Vagina (tissue), 2 donors: Measurements from ENCODE around the gene DIAPH2. TPM values are rescaled to one million over a fixed set of nuclear protein-coding genes. Genes with fewer than 3 reads are reported as not detected.

Experiments
- DNase-seq, 2 donors: peaks; one replicate each; pipeline ENCODE4 v3.0.0-alpha.2; 2017; ENCODE audit errors: extremely low spot score in 2 of 2
- H3K27ac ChIP-seq: fragments of 200-600 bp; sonication (generic); one replicate; pipeline ENCODE4 v1.5.1; 2019
- H3K27me3 ChIP-seq: fragments of 200-600 bp; sonication (generic); one replicate; pipeline ENCODE4 v1.5.1; 2019
- H3K36me3 ChIP-seq, 2 donors: fragments of 200-600 bp; sonication (generic); one replicate each; pipeline ENCODE4 v1.5.1; 2017 to 2019
- H3K4me1 ChIP-seq: fragments of 200-600 bp; sonication (generic); one replicate; pipeline ENCODE4 v1.5.1; 2019
- H3K4me3 ChIP-seq, 2 donors: fragments of 200-600 bp; sonication (generic); 1 replicate in 1 of 2; 2 replicates in 1 of 2; pipeline ENCODE4 v1.5.1; 2016 to 2019
- H3K9me3 ChIP-seq: fragments of 200-600 bp; sonication (generic); one replicate; pipeline ENCODE4 v1.5.1; 2019
- CTCF ChIP-seq, 3 experiments: fragments of 450-650 bp in 2 of 3; fragments of 200-600 bp in 1 of 3; sonication (generic) in 1 of 3; IDR thresholded peaks; one replicate each; pipeline ENCODE4 v1.5.1; 2017 to 2019; ENCODE audit warnings: antibody characterized with exemption in 3 of 3, mild to moderate bottlenecking in 2 of 3, moderate library complexity in 2 of 3
- POLR2A ChIP-seq, 2 donors: fragments of 450-650 bp; IDR thresholded peaks; one replicate each; pipeline ENCODE4 v1.6.1; 2017; ENCODE audit warnings: antibody characterized with exemption in 2 of 2, mild to moderate bottlenecking in 2 of 2, moderate library complexity in 2 of 2
- POLR2AphosphoS5 ChIP-seq, 2 donors: sonication (generic); formaldehyde crosslinking; IDR thresholded peaks; one replicate each; pipeline ENCODE4 v1.9.0; 2017; ENCODE audit warnings: antibody characterized with exemption in 2 of 2, mild to moderate bottlenecking in 2 of 2, low read depth in 1 of 2; ENCODE audit not compliant: insufficient read depth in 1 of 2
- intact Hi-C: fragments of 100-400 bp; cut with DNase I; formaldehyde crosslinking; loops from one replicate; pipeline ENCODE4 v1.15.1; 2023
- total RNA-seq: library from RNA; depleted of rRNA; stranded (reverse); fragments of >200 nt; gene quantifications from one replicate; pipeline ENCODE4 v1.2.3, GENCODE V29; 2016

Gene DIAPH2
- total RNA-seq, 1 donor from 2014 or later, result 38.8 TPM

DNA sequence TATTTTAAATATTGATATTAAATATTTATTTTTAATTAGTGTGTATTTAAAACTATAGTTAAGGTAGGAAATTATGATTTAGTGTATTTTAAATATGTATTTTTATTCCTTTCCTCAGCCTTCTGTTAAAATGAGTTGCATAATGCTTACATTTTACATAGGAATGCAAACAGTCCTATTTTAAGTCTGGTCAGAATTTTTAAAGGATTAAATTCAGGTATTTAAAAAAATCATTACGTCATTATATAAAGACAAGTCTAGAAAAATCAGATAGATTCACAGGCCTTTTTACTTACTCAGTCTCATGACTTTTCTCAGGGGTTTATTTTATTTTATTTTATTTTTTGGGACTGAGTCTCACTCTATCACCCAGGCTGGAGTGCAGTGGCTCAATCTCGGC is 148.7 kb downstream of the DIAPH2 start:
- Histone ChIP-seq H3K27me3 (no peaks in the 10 kb centered on the region), H3K4me3 (no peak overlapping the region), H3K27ac (no peak overlapping the region), H3K9me3 (no peaks in the 10 kb centered on the region), H3K4me1 (no peaks in the 10 kb centered on the region), H3K36me3 (no peaks in the 10 kb centered on the region)
- DNase-seq, result no peak
- intact Hi-C loops, result no loop called here
- no peak for TF ChIP-seq POLR2A (IDR thresholded peaks at IDR 0.05)

DNA sequence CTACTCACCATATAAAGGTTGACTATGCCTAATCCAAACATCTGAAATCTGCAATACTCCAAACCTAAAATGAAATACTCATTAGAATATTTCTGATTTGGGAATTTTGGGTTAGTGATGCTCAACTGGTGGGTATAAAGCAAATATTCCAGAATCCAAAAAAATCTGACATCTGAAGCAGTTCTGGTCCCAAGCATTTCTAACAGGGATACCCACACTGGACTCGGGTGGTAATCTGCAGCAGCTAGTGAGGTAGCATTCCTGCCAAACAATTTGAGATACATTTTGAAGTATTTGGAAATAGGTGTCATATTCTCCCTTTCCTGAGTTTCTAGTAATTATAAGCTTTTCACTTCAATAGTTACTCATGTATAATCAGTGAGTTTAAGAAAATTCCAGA is 149.5 kb downstream of the DIAPH2 start:
- intact Hi-C loops, result no loop called here
- no peaks in the 10 kb centered on the region for H3K36me3 ChIP-seq
- H3K9me3 ChIP-seq, result no peaks in the 10 kb centered on the region
- no peak overlapping the region for H3K27ac ChIP-seq
- H3K4me1 ChIP-seq, result no peaks in the 10 kb centered on the region
- TF ChIP-seq CTCF (IDR thresholded peaks at IDR 0.05), result no peak
- TF ChIP-seq POLR2AphosphoS5 (IDR thresholded peaks at IDR 0.05; ENCODE audit: insufficient read depth in 1 of 2, low read depth in 1 of 2), result no peak
- TF ChIP-seq POLR2A (IDR thresholded peaks at IDR 0.05), result no peak
- no peaks in the 10 kb centered on the region for H3K27me3 ChIP-seq
- H3K4me3 ChIP-seq, result no peak overlapping the region
- DNase-seq, result no peak

- Histone ChIP-seq H3K9me3 (no peaks in the 10 kb centered on the region), H3K27ac (no peak overlapping the region), H3K4me3 (no peak overlapping the region), H3K36me3 (no peaks in the 10 kb centered on the region), H3K4me1 (no peaks in the 10 kb centered on the region), H3K27me3 (no peaks in the 10 kb centered on the region)
- DNase-seq, result no peak
- intact Hi-C loops, result no loop called here
- TF ChIP-seq POLR2A (IDR thresholded peaks at IDR 0.05) (no peak), CTCF (IDR thresholded peaks at IDR 0.05) (no peak), POLR2AphosphoS5 (IDR thresholded peaks at IDR 0.05; ENCODE audit: insufficient read depth in 1 of 2, low read depth in 1 of 2) (no peak)
Observed at GRCh38 chrX:96835660-96836289, 151.1 kb downstream of the DIAPH2 start.

GRCh38 chrX:96837808-96838207 is 153.2 kb downstream of the DIAPH2 start:
- H3K27me3 ChIP-seq, result no peaks in the 10 kb centered on the region
- H3K36me3 ChIP-seq, result no peaks in the 10 kb centered on the region
- no peak for DNase-seq
- no peak overlapping the region for H3K27ac ChIP-seq
- no peaks in the 10 kb centered on the region for H3K4me1 ChIP-seq
- TF ChIP-seq POLR2A (IDR thresholded peaks at IDR 0.05) (no peak), CTCF (IDR thresholded peaks at IDR 0.05) (no peak), POLR2AphosphoS5 (IDR thresholded peaks at IDR 0.05; ENCODE audit: insufficient read depth in 1 of 2, low read depth in 1 of 2) (no peak)
- H3K4me3 ChIP-seq, result no peak overlapping the region
- no peaks in the 10 kb centered on the region for H3K9me3 ChIP-seq
- intact Hi-C loops, result no loop called here

- Histone ChIP-seq H3K4me3 (no peak overlapping the region), H3K4me1 (no peaks in the 10 kb centered on the region), H3K27ac (no peak overlapping the region), H3K36me3 (no peaks in the 10 kb centered on the region), H3K9me3 (no peaks in the 10 kb centered on the region), H3K27me3 (no peaks in the 10 kb centered on the region)
- TF ChIP-seq POLR2AphosphoS5 (IDR thresholded peaks at IDR 0.05; ENCODE audit: insufficient read depth in 1 of 2, low read depth in 1 of 2) (no peak), POLR2A (IDR thresholded peaks at IDR 0.05) (no peak), CTCF (IDR thresholded peaks at IDR 0.05) (no peak)
- DNase-seq, result no peak
- intact Hi-C loops, result no loop called here
Observed at GRCh38 chrX:96838537-96838936, 153.9 kb downstream of the DIAPH2 start.
